Trophoblast cell (in vitro differentiated cells and primary cell): ENCODE data around the gene DPYD.

Experiments used
- DNase-seq, 2 donors: peaks; one replicate each; pipeline ENCODE4 v3.0.0-alpha.2; 2016
- H2AFZ ChIP-seq: 2 replicates; pipeline ENCODE4 v1.6.1; 2013; ENCODE audit warnings: low read length, moderate library complexity, mild to moderate bottlenecking; ENCODE audit not compliant: insufficient read depth, poor library complexity
- H2AK5ac ChIP-seq: 2 replicates; pipeline ENCODE4 v1.6.1; 2013; ENCODE audit warnings: mild to moderate bottlenecking, low read length
- H2BK120ac ChIP-seq: 2 replicates; pipeline ENCODE4 v1.6.1; 2013; ENCODE audit warnings: low read length, mild to moderate bottlenecking, moderate library complexity; ENCODE audit not compliant: insufficient read depth, poor library complexity
- H2BK12ac ChIP-seq: 2 replicates; pipeline ENCODE4 v1.6.1; 2013; ENCODE audit warnings: mild to moderate bottlenecking, low read length, moderate library complexity
- H2BK5ac ChIP-seq: 2 replicates; pipeline ENCODE4 v1.6.1; 2013; ENCODE audit warnings: low read length, low read depth, moderate library complexity, mild to moderate bottlenecking; ENCODE audit not compliant: poor library complexity
- H3K14ac ChIP-seq: 2 replicates; pipeline ENCODE4 v1.6.1; 2013; ENCODE audit warnings: mild to moderate bottlenecking, low read length
- H3K18ac ChIP-seq: 2 replicates; pipeline ENCODE4 v1.6.1; 2013; ENCODE audit warnings: mild to moderate bottlenecking, low read length
- H3K23ac ChIP-seq: 2 replicates; pipeline ENCODE4 v1.6.1; 2013; ENCODE audit warnings: low read length
- H3K27ac ChIP-seq: 2 replicates; pipeline ENCODE4 v1.5.1; 2013; ENCODE audit warnings: low read depth, mild to moderate bottlenecking, inconsistent platforms, low read length, moderate library complexity
- H3K27me3 ChIP-seq: 2 replicates; pipeline ENCODE4 v1.6.1; 2013; ENCODE audit warnings: inconsistent platforms, mild to moderate bottlenecking, low read length, moderate library complexity; ENCODE audit not compliant: insufficient read depth
- H3K36me3 ChIP-seq, 2 experiments: 1 replicate in 1 of 2; 2 replicates in 1 of 2; pipeline ENCODE4 v1.6.1; 2013; ENCODE audit warnings: low read length in 2 of 2, mild to moderate bottlenecking in 2 of 2, moderate library complexity in 1 of 2; ENCODE audit not compliant: insufficient read depth in 2 of 2, control insufficient read depth in 1 of 2
- H3K4ac ChIP-seq: 2 replicates; pipeline ENCODE4 v1.6.1; 2013; ENCODE audit warnings: low read depth, mild to moderate bottlenecking, low read length, moderate library complexity
- H3K4me1 ChIP-seq, 2 experiments: 1 replicate in 1 of 2; 2 replicates in 1 of 2; pipeline ENCODE4 v1.6.1; 2013; ENCODE audit warnings: low read length in 2 of 2, mild to moderate bottlenecking in 2 of 2, moderate library complexity in 1 of 2; ENCODE audit not compliant: insufficient read depth in 2 of 2, control insufficient read depth in 1 of 2
- H3K4me2 ChIP-seq: 2 replicates; pipeline ENCODE4 v1.6.1; 2013; ENCODE audit warnings: inconsistent platforms, mild to moderate bottlenecking, low read length, moderate library complexity
- H3K4me3 ChIP-seq: 2 replicates; pipeline ENCODE4 v1.5.1; 2013; ENCODE audit warnings: mild to moderate bottlenecking, low read depth, low read length, inconsistent platforms
- H3K79me1 ChIP-seq: one replicate; pipeline ENCODE4 v1.6.1; 2013; ENCODE audit warnings: low read length
- H3K79me2 ChIP-seq: 2 replicates; pipeline ENCODE4 v1.6.1; 2013; ENCODE audit warnings: low read length, mild to moderate bottlenecking; ENCODE audit not compliant: control insufficient read depth, insufficient read depth, poor library complexity
- H3K9ac ChIP-seq: 2 replicates; pipeline ENCODE4 v1.6.1; 2013; ENCODE audit warnings: mild to moderate bottlenecking, low read length
- H3K9me3 ChIP-seq: 2 replicates; pipeline ENCODE4 v1.6.1; 2013; ENCODE audit warnings: low read depth, mild to moderate bottlenecking, control low read depth, inconsistent platforms, low read length; ENCODE audit not compliant: insufficient read depth
- H4K12ac ChIP-seq: 2 replicates; pipeline ENCODE4 v1.6.1; 2013; ENCODE audit warnings: low read depth, mild to moderate bottlenecking, low read length, moderate library complexity
- H4K8ac ChIP-seq: 2 replicates; pipeline ENCODE4 v1.6.1; 2013; ENCODE audit warnings: low read depth, mild to moderate bottlenecking, low read length, moderate library complexity
- H4K91ac ChIP-seq: one replicate; pipeline ENCODE4 v1.6.1; 2013; ENCODE audit warnings: low read depth, mild to moderate bottlenecking, low read length, moderate library complexity
- WGBS: extraction: QIAGEN DNeasy Blood & Tissue Kit; methylation state at CpG from one replicate; pipeline ENCODE4 v1.1.7; 2013; ENCODE audit warnings: missing lambda C conversion rate; ENCODE audit not compliant: insufficient read length, insufficient coverage; ENCODE audit errors: extremely low coverage; 5-methylcytosine and 5-hydroxymethylcytosine counted together

Gene DPYD

DNA sequence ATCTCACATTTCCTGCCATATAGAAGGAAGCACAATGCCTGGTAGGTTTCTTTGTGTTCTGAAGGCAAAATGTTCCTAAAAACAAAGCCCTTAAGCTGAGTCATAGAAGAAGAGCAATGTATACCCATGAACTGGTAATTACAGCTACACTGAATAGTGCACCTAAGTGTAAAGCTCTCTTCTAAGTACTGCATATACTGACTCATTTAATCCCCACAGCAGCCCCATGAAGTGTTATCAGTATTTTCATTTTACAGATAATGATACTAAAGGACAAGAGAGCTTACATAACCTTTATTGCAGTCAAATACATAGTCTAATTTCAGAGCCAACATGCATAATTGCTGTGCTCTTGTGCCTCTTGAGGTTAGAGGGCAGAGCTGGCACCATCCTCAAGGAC is 239.9 kb downstream of the DPYD start:
- H4K91ac ChIP-seq = no peak overlapping the region
- H2AK5ac ChIP-seq = no peak overlapping the region
- H3K36me3 ChIP-seq = no peaks in the 10 kb centered on the region
- no peak overlapping the region for H3K27ac ChIP-seq
- no peaks in the 10 kb centered on the region for H3K4me1 ChIP-seq
- no peak overlapping the region for H2AFZ ChIP-seq
- H2BK12ac ChIP-seq = no peak overlapping the region
- no peaks in the 10 kb centered on the region for H3K9me3 ChIP-seq
- no peak overlapping the region for H3K4me2 ChIP-seq
- H3K4me3 ChIP-seq = no peak overlapping the region
- no peak overlapping the region for H2BK5ac ChIP-seq
- no peak overlapping the region for H2BK120ac ChIP-seq
- no peak overlapping the region for H3K14ac ChIP-seq
- no peak overlapping the region for H4K12ac ChIP-seq
- no peaks in the 10 kb centered on the region for H3K79me1 ChIP-seq
- no peaks in the 10 kb centered on the region for H3K27me3 ChIP-seq
- H4K8ac ChIP-seq = no peak overlapping the region
- H3K79me2 ChIP-seq = no peaks in the 10 kb centered on the region
- H3K9ac ChIP-seq = no peak overlapping the region
- no peak overlapping the region for H3K18ac ChIP-seq
- DNase-seq = no peak
- H3K23ac ChIP-seq = no peak overlapping the region
- no peak overlapping the region for H3K4ac ChIP-seq

DNA sequence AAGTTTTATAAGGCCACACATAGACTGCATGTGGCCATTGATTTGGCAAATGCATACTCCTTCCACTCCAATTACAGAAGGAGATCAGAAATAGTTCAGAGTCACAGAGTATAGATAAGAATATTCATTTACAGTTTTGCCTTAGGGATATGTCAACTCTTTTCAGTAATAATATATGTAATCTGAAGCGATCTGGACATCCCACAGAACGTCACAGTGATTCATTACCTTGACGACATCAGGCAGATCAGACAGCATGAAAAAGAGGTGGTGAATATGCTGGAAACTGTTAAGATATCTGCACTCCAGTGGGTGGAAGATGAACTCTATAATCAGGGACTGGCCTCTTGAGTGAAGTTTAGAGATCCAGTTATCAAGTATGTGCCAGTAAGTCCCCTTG is 240.4 kb downstream of the DPYD start:
- no peak overlapping the region for H4K12ac ChIP-seq
- H4K91ac ChIP-seq = no peak overlapping the region
- no peak for DNase-seq
- H3K4me2 ChIP-seq = no peak overlapping the region
- H3K4me1 ChIP-seq = no peaks in the 10 kb centered on the region
- no peaks in the 10 kb centered on the region for H3K9me3 ChIP-seq
- H3K14ac ChIP-seq = no peak overlapping the region
- no peak overlapping the region for H3K27ac ChIP-seq
- no peaks in the 10 kb centered on the region for H3K36me3 ChIP-seq
- H3K4me3 ChIP-seq = no peak overlapping the region
- WGBS = no CpG with 5 or more reads among the region's 3 CpGs
- no peaks in the 10 kb centered on the region for H3K79me2 ChIP-seq
- H3K79me1 ChIP-seq = no peaks in the 10 kb centered on the region
- no peak overlapping the region for H2AFZ ChIP-seq
- H3K9ac ChIP-seq = no peak overlapping the region
- no peak overlapping the region for H2AK5ac ChIP-seq
- H2BK12ac ChIP-seq = no peak overlapping the region
- no peak overlapping the region for H3K4ac ChIP-seq
- no peak overlapping the region for H3K18ac ChIP-seq
- H2BK5ac ChIP-seq = no peak overlapping the region
- H3K23ac ChIP-seq = no peak overlapping the region
- no peak overlapping the region for H2BK120ac ChIP-seq
- no peak overlapping the region for H4K8ac ChIP-seq
- no peaks in the 10 kb centered on the region for H3K27me3 ChIP-seq

DNA sequence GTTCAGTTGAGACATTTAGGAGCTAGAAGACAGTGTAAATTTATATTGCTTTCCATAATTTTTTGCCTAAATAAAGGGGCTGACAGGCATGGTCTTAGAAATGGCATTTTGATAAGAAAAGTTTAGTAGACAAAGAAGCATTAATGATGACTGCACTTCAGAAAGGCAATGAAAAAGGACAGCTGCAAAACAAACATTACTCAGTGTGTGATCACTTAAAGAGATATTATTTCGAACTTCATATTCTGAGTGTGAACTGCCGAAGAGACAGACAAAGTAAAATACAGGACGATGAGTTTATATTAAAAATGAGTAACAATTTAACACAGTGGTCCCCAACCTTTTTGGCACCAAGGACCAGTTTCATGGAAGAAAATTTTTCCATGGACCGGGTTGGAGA is 243.1 kb downstream of the DPYD start:
- no peak overlapping the region for H2BK12ac ChIP-seq
- H2BK5ac ChIP-seq = no peak overlapping the region
- H3K4me1 ChIP-seq = no peaks in the 10 kb centered on the region
- H3K4ac ChIP-seq = no peak overlapping the region
- no peak for DNase-seq
- H3K9ac ChIP-seq = no peak overlapping the region
- H3K4me2 ChIP-seq = no peak overlapping the region
- no peak overlapping the region for H2BK120ac ChIP-seq
- no peak overlapping the region for H4K8ac ChIP-seq
- WGBS = no CpG with 5 or more reads among the region's 4 CpGs
- H3K23ac ChIP-seq = no peak overlapping the region
- no peaks in the 10 kb centered on the region for H3K27me3 ChIP-seq
- H4K12ac ChIP-seq = no peak overlapping the region
- no peaks in the 10 kb centered on the region for H3K79me1 ChIP-seq
- no peak overlapping the region for H3K18ac ChIP-seq
- no peak overlapping the region for H2AK5ac ChIP-seq
- H3K14ac ChIP-seq = no peak overlapping the region
- H3K79me2 ChIP-seq = no peaks in the 10 kb centered on the region
- H4K91ac ChIP-seq = no peak overlapping the region
- no peak overlapping the region for H3K4me3 ChIP-seq
- H3K27ac ChIP-seq = no peak overlapping the region
- no peaks in the 10 kb centered on the region for H3K9me3 ChIP-seq
- no peak overlapping the region for H2AFZ ChIP-seq
- H3K36me3 ChIP-seq = no peaks in the 10 kb centered on the region

DNA sequence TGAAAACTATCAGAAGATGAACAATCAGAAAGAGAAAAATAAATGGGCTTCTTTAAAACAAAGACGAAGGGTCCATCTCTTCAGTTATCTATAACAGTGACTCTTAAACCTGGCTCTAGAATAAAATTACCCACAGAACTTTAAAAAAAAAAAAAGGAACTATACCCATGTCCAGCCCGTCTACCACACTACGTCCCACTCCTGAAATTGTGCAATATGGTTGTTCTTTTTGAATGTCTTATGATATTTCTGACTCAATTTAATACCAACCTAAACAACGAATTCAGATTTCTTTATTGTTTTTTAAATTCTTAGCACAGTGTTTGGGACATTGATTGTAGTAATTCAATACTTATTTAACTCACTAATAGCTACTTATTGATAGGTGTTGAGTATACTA is 246.3 kb downstream of the DPYD start:
- Histone ChIP-seq H3K36me3 (no peaks in the 10 kb centered on the region), H2BK120ac (no peak overlapping the region), H3K9ac (no peak overlapping the region), H3K4me3 (no peak overlapping the region), H3K4ac (no peak overlapping the region), H3K4me1 (no peaks in the 10 kb centered on the region), H3K79me1 (no peaks in the 10 kb centered on the region), H2BK5ac (no peak overlapping the region), H3K79me2 (no peaks in the 10 kb centered on the region), H3K27ac (no peak overlapping the region), H3K18ac (no peak overlapping the region), H4K8ac (no peak overlapping the region), H3K23ac (no peak overlapping the region), H3K9me3 (no peaks in the 10 kb centered on the region), H4K91ac (no peak overlapping the region), H2AK5ac (no peak overlapping the region), H2AFZ (no peak overlapping the region), H4K12ac (no peak overlapping the region), H3K14ac (no peak overlapping the region), H3K4me2 (no peak overlapping the region), H2BK12ac (no peak overlapping the region), H3K27me3 (no peaks in the 10 kb centered on the region)
- WGBS = no CpG with 5 or more reads among the region's 4 CpGs
- peak in 1 of 2 donors; percentile 3 for DNase-seq

DNA sequence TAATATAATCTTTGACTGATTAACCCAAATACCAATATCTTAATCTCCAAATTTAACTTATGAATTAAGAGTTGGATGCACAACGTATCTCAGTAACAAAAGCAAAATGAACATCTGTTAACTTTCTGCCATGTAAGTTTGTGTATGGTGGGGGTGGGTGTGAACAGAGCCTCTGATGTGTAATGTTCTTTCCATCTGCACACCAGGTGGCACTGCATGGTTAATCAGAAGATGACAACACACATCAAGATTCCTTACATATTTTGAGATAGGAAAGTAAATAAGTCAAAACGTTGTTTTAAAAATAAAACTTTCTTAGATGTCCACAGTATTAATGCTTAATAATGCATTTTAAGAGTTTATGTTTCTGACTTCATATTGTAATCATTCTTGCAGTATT is 251.9 kb downstream of the DPYD start:
- Histone ChIP-seq H3K4ac (no peak overlapping the region), H3K79me2 (no peaks in the 10 kb centered on the region)
- WGBS = no CpG with 5 or more reads among the region's 2 CpGs

More for the DNA sequence above, 251.9 kb downstream of the DPYD start:
- H4K91ac ChIP-seq = no peak overlapping the region
- no peaks in the 10 kb centered on the region for H3K79me1 ChIP-seq
- no peak overlapping the region for H2BK120ac ChIP-seq
- no peaks in the 10 kb centered on the region for H3K9me3 ChIP-seq
- no peak overlapping the region for H3K23ac ChIP-seq
- no peak overlapping the region for H2BK5ac ChIP-seq
- no peak overlapping the region for H3K4me2 ChIP-seq
- H3K27me3 ChIP-seq = no peaks in the 10 kb centered on the region
- no peak overlapping the region for H2AK5ac ChIP-seq
- no peak overlapping the region for H2BK12ac ChIP-seq
- H3K4me3 ChIP-seq = no peak overlapping the region
- H3K14ac ChIP-seq = no peak overlapping the region
- no peak overlapping the region for H3K27ac ChIP-seq
- H3K9ac ChIP-seq = no peak overlapping the region
- H4K8ac ChIP-seq = no peak overlapping the region
- H3K18ac ChIP-seq = no peak overlapping the region
- H4K12ac ChIP-seq = no peak overlapping the region
- H2AFZ ChIP-seq = no peak overlapping the region
- no peaks in the 10 kb centered on the region for H3K36me3 ChIP-seq
- no peak for DNase-seq
- H3K4me1 ChIP-seq = no peaks in the 10 kb centered on the region
